Gastrocnemius medialis (tissue), 4 donors: ENCODE data around the gene HPCAL1. TPM values are rescaled to one million over a fixed set of nuclear protein-coding genes. Genes with fewer than 3 reads are reported as not detected.

ENCODE experiments used
- ATAC-seq, 2 donors: fragments of 150-250 bp; one replicate each; pipeline ENCODE4 v1.9.1; 2016
- DNase-seq, 2 donors: peaks; one replicate each; pipeline ENCODE4 v3.0.0-alpha.2; 2019
- H3K27ac ChIP-seq, 4 donors: fragments of 200-600 bp; sonication (generic); 1 replicate in 1 of 4; 2 replicates in 3 of 4; pipeline ENCODE4 v1.5.1; 2016 to 2018; ENCODE audit warnings: mild to moderate bottlenecking in 2 of 4, moderate library complexity in 1 of 4
- H3K27me3 ChIP-seq, 3 donors: fragments of 200-600 bp; sonication (generic) in 2 of 3; 1 replicate in 1 of 3; 2 replicates in 2 of 3; pipeline versions ENCODE4 v1.5.1 to v1.6.0; 2016 to 2019; ENCODE audit warnings: mild to moderate bottlenecking in 1 of 3, moderate library complexity in 1 of 3
- H3K36me3 ChIP-seq, 2 donors: fragments of 200-600 bp; sonication (generic) in 1 of 2; one replicate each; pipeline ENCODE4 v1.5.1; 2017 to 2018
- H3K4me1 ChIP-seq, 2 donors: fragments of 200-600 bp; sonication (generic) in 1 of 2; one replicate each; pipeline ENCODE4 v1.5.1; 2016 to 2017; ENCODE audit warnings: mild to moderate bottlenecking in 2 of 2
- H3K4me3 ChIP-seq, 4 donors: fragments of 200-600 bp; sonication (generic) in 3 of 4; 1 replicate in 1 of 4; 2 replicates in 3 of 4; pipeline ENCODE4 v1.5.1; 2016 to 2019; ENCODE audit warnings: mild to moderate bottlenecking in 2 of 4
- H3K9me3 ChIP-seq, 3 donors: fragments of 200-600 bp; sonication (generic) in 2 of 3; 1 replicate in 1 of 3; 2 replicates in 2 of 3; pipeline ENCODE4 v1.5.1; 2016 to 2019
- CTCF ChIP-seq, 5 experiments: fragments of 450-650 bp in 3 of 5; fragments of 200-600 bp in 2 of 5; sonication (generic) in 2 of 5; IDR thresholded peaks in 4 of 5; conservative IDR thresholded peaks in 1 of 5; 1 replicate in 4 of 5; 2 replicates in 1 of 5; pipeline ENCODE4 v1.5.1; 2016 to 2019; ENCODE audit warnings: antibody characterized with exemption in 5 of 5, mild to moderate bottlenecking in 3 of 5, moderate library complexity in 3 of 5
- POLR2A ChIP-seq, 2 donors: fragments of 450-650 bp; IDR thresholded peaks; one replicate each; pipeline ENCODE4 v1.6.1; 2017; ENCODE audit warnings: antibody characterized with exemption in 2 of 2, mild to moderate bottlenecking in 2 of 2, moderate library complexity in 2 of 2
- in situ Hi-C, 4 donors: fragments of 200-750 bp; cut with MboI; loops; one replicate each; pipeline versions ENCODE4 v1.15.0 to v1.8.0; 2017; ENCODE audit warnings: low sequenced_read_pairs in 4 of 4
- intact Hi-C: fragments of 100-400 bp; cut with DNase I; formaldehyde crosslinking; loops from one replicate; pipeline ENCODE4 v1.15.1; 2023; ENCODE audit warnings: low total_unique reads
- total RNA-seq, 4 donors: library from RNA; depleted of rRNA; stranded (reverse); fragments of >200 nt; gene quantifications; one replicate each; pipeline versions ENCODE4 v1.1.0 to v1.2.3, GENCODE V29; 2016

HPCAL1 gene
- total RNA-seq, 4 donors from 2014 or later: 29.0 to 45.5 (median 34.5) TPM

GRCh38 chr2:10390369-10390801, 87.7 kb downstream of the HPCAL1 start:
- TF ChIP-seq CTCF (IDR thresholded peaks at IDR 0.05 in 4 of 5, conservative IDR thresholded peaks at IDR 0.05 in 1 of 5): no peak
- no peak for TF ChIP-seq POLR2A (IDR thresholded peaks at IDR 0.05)
- DNase-seq: no peak
- H3K4me1 ChIP-seq: peaks cover 0 to 31% of the 10 kb centered on the region in 2 donors
- intact Hi-C loops (no loop called here), in situ Hi-C loops (no loop called here)
- H3K36me3 ChIP-seq: no peaks in the 10 kb centered on the region
- no peak overlapping the region for H3K27ac ChIP-seq
- H3K27me3 ChIP-seq: no peaks in the 10 kb centered on the region
- no peak overlapping the region for H3K4me3 ChIP-seq
- no peak for ATAC-seq
- H3K9me3 ChIP-seq: no peaks in the 10 kb centered on the region

GRCh38 chr2:10392100-10392499, 89.4 kb downstream of the HPCAL1 start:
- in situ Hi-C loops: no loop called here
- Histone ChIP-seq H3K27ac (no peak overlapping the region), H3K36me3 (no peaks in the 10 kb centered on the region), H3K4me3 (no peak overlapping the region), H3K4me1 (peaks cover 0 to 31% of the 10 kb centered on the region in 2 donors), H3K27me3 (no peaks in the 10 kb centered on the region), H3K9me3 (no peaks in the 10 kb centered on the region)
- TF ChIP-seq POLR2A (IDR thresholded peaks at IDR 0.05) (no peak), CTCF (IDR thresholded peaks at IDR 0.05 in 4 of 5, conservative IDR thresholded peaks at IDR 0.05 in 1 of 5) (no peak)
- DNase-seq (no peak), ATAC-seq (no peak)
- intact Hi-C loops: no loop called here

GRCh38 chr2:10392548-10392947, 89.8 kb downstream of the HPCAL1 start:
- intact Hi-C loops: no loop called here
- ATAC-seq (no peak), DNase-seq (no peak)
- Histone ChIP-seq H3K4me1 (peaks cover 0 to 26% of the 10 kb centered on the region in 2 donors), H3K4me3 (no peak overlapping the region), H3K27me3 (no peaks in the 10 kb centered on the region), H3K27ac (peak overlapping the region in 1 of 4 donors; percentile 10), H3K9me3 (no peaks in the 10 kb centered on the region), H3K36me3 (no peaks in the 10 kb centered on the region)
- no peak for TF ChIP-seq CTCF (IDR thresholded peaks at IDR 0.05 in 4 of 5, conservative IDR thresholded peaks at IDR 0.05 in 1 of 5)
- no peak for TF ChIP-seq POLR2A (IDR thresholded peaks at IDR 0.05)
- in situ Hi-C loops: no loop called here

- no peak overlapping the region for H3K4me3 ChIP-seq
- H3K9me3 ChIP-seq: no peaks in the 10 kb centered on the region
- H3K4me1 ChIP-seq: peaks cover 0 to 21% of the 10 kb centered on the region in 2 donors
- DNase-seq (no peak), ATAC-seq (no peak)
- H3K27me3 ChIP-seq: no peaks in the 10 kb centered on the region
- peak overlapping the region in 1 of 4 donors; percentile 10 for H3K27ac ChIP-seq
- H3K36me3 ChIP-seq: no peaks in the 10 kb centered on the region
- TF ChIP-seq POLR2A (IDR thresholded peaks at IDR 0.05) (no peak), CTCF (IDR thresholded peaks at IDR 0.05 in 4 of 5, conservative IDR thresholded peaks at IDR 0.05 in 1 of 5) (no peak)
- intact Hi-C loops (no loop called here), in situ Hi-C loops (no loop called here)
Observed at GRCh38 chr2:10392951-10393639, 90.4 kb downstream of the HPCAL1 start.

- no peaks in the 10 kb centered on the region for H3K27me3 ChIP-seq
- intact Hi-C loops (no loop called here), in situ Hi-C loops (no loop called here)
- DNase-seq (no peak), ATAC-seq (no peak)
- H3K27ac ChIP-seq: no peak overlapping the region
- H3K4me1 ChIP-seq: peaks cover 0 to 16% of the 10 kb centered on the region in 2 donors
- H3K9me3 ChIP-seq: no peaks in the 10 kb centered on the region
- no peak for TF ChIP-seq POLR2A (IDR thresholded peaks at IDR 0.05)
- no peak for TF ChIP-seq CTCF (IDR thresholded peaks at IDR 0.05 in 4 of 5, conservative IDR thresholded peaks at IDR 0.05 in 1 of 5)
- H3K4me3 ChIP-seq: no peak overlapping the region
- no peaks in the 10 kb centered on the region for H3K36me3 ChIP-seq
Observed at GRCh38 chr2:10393640-10393982, 90.9 kb downstream of the HPCAL1 start.
